Measurements from ENCODE around the gene ENPP6. TPM values are rescaled to one million over a fixed set of nuclear protein-coding genes. Genes with fewer than 3 reads are reported as not detected.

Gene ENPP6
- total and polyA plus RNA-seq, 7 experiments from 2014 or later: 3.1 TPM; not detected in 6

- H3K4me1 Mint-ChIP-seq: peaks cover 0 to 10% (median 0%) of the 10 kb centered on the region in 7 donors
- intact Hi-C loops (cut with micrococcal nuclease): no loop called here
Observed at GRCh38 chr4:184246426-184246825, 28.8 kb upstream of the ENPP6 start.

GRCh38 chr4:184238072-184238745, 20.5 kb upstream of the ENPP6 start:
- ATAC-seq (no peak), DNase-seq (no peak)
- H3K36me3 ChIP-seq (ENCODE audit: control insufficient read depth in 2 of 3, insufficient read depth in 3 of 3, low read length in 3 of 3): no peaks in the 10 kb centered on the region
- H3K36me3 Mint-ChIP-seq: peaks cover 0 to 8% (median 0%) of the 10 kb centered on the region in 5 donors
- no peak overlapping the region for H3K4me3 ChIP-seq (ENCODE audit: low read length)
- H3K27ac Mint-ChIP-seq: peak overlapping the region in 5 of 9 donors; percentile 19 to 93 (median 28)
- CTCF ChIA-PET: interaction anchor here (0.6 to 1.0 kb wide), 3 partner anchors 10 to 1965 kb away, joined by 3 to 5 read pairs (median 4); no protein-coding TSS in a partner anchor
- no peaks in the 10 kb centered on the region for H3K27me3 Mint-ChIP-seq
- no peaks in the 10 kb centered on the region for H3K9me3 ChIP-seq (ENCODE audit: control insufficient read depth in 2 of 3, low read length in 3 of 3)
- H3K4me1 Mint-ChIP-seq: peaks cover 0 to 49% (median 8%) of the 10 kb centered on the region in 7 donors
- intact Hi-C loops (cut with micrococcal nuclease): loop anchor here in 1 of 2 donors (5.0 kb wide), 4 partner anchors 71 to 1321 kb away; partner anchors contain the start of genes CDKN2AIP and DCTD
- no peaks in the 10 kb centered on the region for H3K9me3 Mint-ChIP-seq
- H3K4me3 Mint-ChIP-seq: peak overlapping the region in 1 of 10 donors; percentile 80
- no peaks in the 10 kb centered on the region for H3K27me3 ChIP-seq (ENCODE audit: control insufficient read depth in 2 of 2, insufficient read depth in 2 of 2, low read length in 2 of 2)
- no peak overlapping the region for H3K27ac ChIP-seq (ENCODE audit: low read depth, low read length)
- no peaks in the 10 kb centered on the region for H3K4me1 ChIP-seq (ENCODE audit: control insufficient read depth in 2 of 2, insufficient read depth in 2 of 2, low read length in 2 of 2)
- POLR2A ChIA-PET: no interaction called here

More at GRCh38 chr4:184246426-184246825, 28.8 kb upstream of the ENPP6 start:
- H3K9me3 Mint-ChIP-seq: no peaks in the 10 kb centered on the region
- H3K27ac Mint-ChIP-seq: no peak overlapping the region
- H3K9me3 ChIP-seq (ENCODE audit: control insufficient read depth in 2 of 3, low read length in 3 of 3): no peaks in the 10 kb centered on the region
- H3K4me3 ChIP-seq (ENCODE audit: low read length): no peak overlapping the region
- ChIA-PET POLR2A (interaction anchor here (0.6 kb wide), 1 partner anchor 19 kb away, joined by 3 read pairs; no protein-coding TSS in a partner anchor), CTCF (interaction anchor here (0.7 kb wide), 1 partner anchor 310 kb away, joined by 3 read pairs; no protein-coding TSS in a partner anchor)
- peaks cover 0 to 3% (median 0%) of the 10 kb centered on the region in 5 donors for H3K36me3 Mint-ChIP-seq
- H3K27ac ChIP-seq (ENCODE audit: low read depth, low read length): no peak overlapping the region
- H3K36me3 ChIP-seq (ENCODE audit: control insufficient read depth in 2 of 3, insufficient read depth in 3 of 3, low read length in 3 of 3): no peaks in the 10 kb centered on the region
- H3K27me3 Mint-ChIP-seq: peaks cover 0 to 4% (median 0%) of the 10 kb centered on the region in 5 donors
- ATAC-seq: no peak
- no peaks in the 10 kb centered on the region for H3K27me3 ChIP-seq (ENCODE audit: control insufficient read depth in 2 of 2, insufficient read depth in 2 of 2, low read length in 2 of 2)
- H3K4me3 Mint-ChIP-seq: no peak overlapping the region
- no peak for DNase-seq
- H3K4me1 ChIP-seq (ENCODE audit: control insufficient read depth in 2 of 2, insufficient read depth in 2 of 2, low read length in 2 of 2): no peaks in the 10 kb centered on the region

- peak overlapping the region in 1 of 10 donors; percentile 80 for H3K4me3 Mint-ChIP-seq
- intact Hi-C loops (cut with micrococcal nuclease): loop anchor here in 1 of 2 donors (1.0 to 5.0 kb wide), 6 partner anchors 13 to 1320 kb away; partner anchors contain the start of genes CDKN2AIP and DCTD
- no peaks in the 10 kb centered on the region for H3K4me1 ChIP-seq (ENCODE audit: control insufficient read depth in 2 of 2, insufficient read depth in 2 of 2, low read length in 2 of 2)
- no peaks in the 10 kb centered on the region for H3K36me3 ChIP-seq (ENCODE audit: control insufficient read depth in 2 of 3, insufficient read depth in 3 of 3, low read length in 3 of 3)
- DNase-seq (peak in 1 of 9 donors; percentile 31), ATAC-seq (peak; percentile 45)
- no peaks in the 10 kb centered on the region for H3K27me3 ChIP-seq (ENCODE audit: control insufficient read depth in 2 of 2, insufficient read depth in 2 of 2, low read length in 2 of 2)
- peaks cover 0 to 51% (median 8%) of the 10 kb centered on the region in 7 donors for H3K4me1 Mint-ChIP-seq
- CTCF ChIA-PET: no interaction called here
- POLR2A ChIA-PET: no interaction called here
- H3K27ac ChIP-seq (ENCODE audit: low read depth, low read length): no peak overlapping the region
- peaks cover 0 to 10% (median 0%) of the 10 kb centered on the region in 5 donors for H3K36me3 Mint-ChIP-seq
- no peak overlapping the region for H3K4me3 ChIP-seq (ENCODE audit: low read length)
- H3K27me3 Mint-ChIP-seq: no peaks in the 10 kb centered on the region
- peak overlapping the region in 4 of 9 donors; percentile 19 to 93 (median 27) for H3K27ac Mint-ChIP-seq
- no peaks in the 10 kb centered on the region for H3K9me3 Mint-ChIP-seq
- H3K9me3 ChIP-seq (ENCODE audit: control insufficient read depth in 2 of 3, low read length in 3 of 3): no peaks in the 10 kb centered on the region
Observed at GRCh38 chr4:184237612-184238011, 19.9 kb upstream of the ENPP6 start.

- intact Hi-C loops (cut with micrococcal nuclease): loop anchor here in 1 of 2 donors (5.0 kb wide), 4 partner anchors 68 to 1318 kb away; partner anchors contain the start of genes CDKN2AIP and DCTD
- CTCF ChIA-PET: no interaction called here
Observed at GRCh38 chr4:184235526-184235925, 17.9 kb upstream of the ENPP6 start.

GRCh38 chr4:184234155-184234554, 16.5 kb upstream of the ENPP6 start:
- Mint-ChIP-seq H3K36me3 (peaks cover 0 to 10% (median 0%) of the 10 kb centered on the region in 5 donors), H3K4me3 (no peak overlapping the region), H3K4me1 (peaks cover 12 to 76% (median 22%) of the 10 kb centered on the region in 7 donors), H3K27ac (no peak overlapping the region), H3K27me3 (peaks cover 0 to 4% (median 0%) of the 10 kb centered on the region in 5 donors), H3K9me3 (peaks cover 0 to 2% (median 0%) of the 10 kb centered on the region in 11 donors)
- H3K4me3 ChIP-seq (ENCODE audit: low read length): no peak overlapping the region
- no peak for DNase-seq
- POLR2A ChIA-PET: no interaction called here
- H3K27ac ChIP-seq (ENCODE audit: low read depth, low read length): no peak overlapping the region
- H3K27me3 ChIP-seq (ENCODE audit: control insufficient read depth in 2 of 2, insufficient read depth in 2 of 2, low read length in 2 of 2): no peaks in the 10 kb centered on the region
- intact Hi-C loops (cut with micrococcal nuclease): no loop called here
- CTCF ChIA-PET: no interaction called here
- H3K36me3 ChIP-seq (ENCODE audit: control insufficient read depth in 2 of 3, insufficient read depth in 3 of 3, low read length in 3 of 3): no peaks in the 10 kb centered on the region
- no peak for ATAC-seq
- peaks cover 13% of the 10 kb centered on the region in 2 donors for H3K4me1 ChIP-seq (ENCODE audit: control insufficient read depth in 2 of 2, insufficient read depth in 2 of 2, low read length in 2 of 2)
- H3K9me3 ChIP-seq (ENCODE audit: control insufficient read depth in 2 of 3, low read length in 3 of 3): no peaks in the 10 kb centered on the region

More at GRCh38 chr4:184235526-184235925, 17.9 kb upstream of the ENPP6 start:
- peak overlapping the region in 1 of 9 donors; percentile 38 for H3K27ac Mint-ChIP-seq
- H3K9me3 Mint-ChIP-seq: no peaks in the 10 kb centered on the region
- H3K36me3 ChIP-seq (ENCODE audit: control insufficient read depth in 2 of 3, insufficient read depth in 3 of 3, low read length in 3 of 3): no peaks in the 10 kb centered on the region
- POLR2A ChIA-PET: no interaction called here
- H3K4me1 ChIP-seq (ENCODE audit: control insufficient read depth in 2 of 2, insufficient read depth in 2 of 2, low read length in 2 of 2): peaks cover 2% of the 10 kb centered on the region in 2 donors
- H3K4me3 Mint-ChIP-seq: no peak overlapping the region
- H3K4me1 Mint-ChIP-seq: peaks cover 1 to 65% (median 9%) of the 10 kb centered on the region in 7 donors
- H3K9me3 ChIP-seq (ENCODE audit: control insufficient read depth in 2 of 3, low read length in 3 of 3): no peaks in the 10 kb centered on the region
- no peaks in the 10 kb centered on the region for H3K27me3 ChIP-seq (ENCODE audit: control insufficient read depth in 2 of 2, insufficient read depth in 2 of 2, low read length in 2 of 2)
- no peak for ATAC-seq
- no peak for DNase-seq
- H3K4me3 ChIP-seq (ENCODE audit: low read length): no peak overlapping the region
- H3K27ac ChIP-seq (ENCODE audit: low read depth, low read length): no peak overlapping the region
- H3K36me3 Mint-ChIP-seq: peaks cover 0 to 10% (median 0%) of the 10 kb centered on the region in 5 donors
- no peaks in the 10 kb centered on the region for H3K27me3 Mint-ChIP-seq

GRCh38 chr4:184232975-184233374, 15.3 kb upstream of the ENPP6 start:
- H3K27ac Mint-ChIP-seq: peak overlapping the region in 3 of 9 donors; percentile 23 to 62 (median 25)
- no peak for DNase-seq
- ATAC-seq: no peak
- peaks cover 0 to 18% (median 0%) of the 10 kb centered on the region in 5 donors for H3K36me3 Mint-ChIP-seq
- Histone ChIP-seq H3K4me3 (ENCODE audit: low read length) (no peak overlapping the region), H3K4me1 (ENCODE audit: control insufficient read depth in 2 of 2, insufficient read depth in 2 of 2, low read length in 2 of 2) (peaks cover 15 to 17% of the 10 kb centered on the region in 2 donors), H3K36me3 (ENCODE audit: control insufficient read depth in 2 of 3, insufficient read depth in 3 of 3, low read length in 3 of 3) (no peaks in the 10 kb centered on the region), H3K27me3 (ENCODE audit: control insufficient read depth in 2 of 2, insufficient read depth in 2 of 2, low read length in 2 of 2) (no peaks in the 10 kb centered on the region), H3K9me3 (ENCODE audit: control insufficient read depth in 2 of 3, low read length in 3 of 3) (no peaks in the 10 kb centered on the region), H3K27ac (ENCODE audit: low read depth, low read length) (no peak overlapping the region)
- POLR2A ChIA-PET: no interaction called here
- CTCF ChIA-PET: no interaction called here
- peaks cover 0 to 11% (median 0%) of the 10 kb centered on the region in 5 donors for H3K27me3 Mint-ChIP-seq
- H3K4me3 Mint-ChIP-seq: no peak overlapping the region
- H3K9me3 Mint-ChIP-seq: peaks cover 0 to 7% (median 0%) of the 10 kb centered on the region in 11 donors
- intact Hi-C loops (cut with micrococcal nuclease): no loop called here
- H3K4me1 Mint-ChIP-seq: peaks cover 18 to 78% (median 32%) of the 10 kb centered on the region in 7 donors
